NCI-H146 (cell line): ENCODE measurements around the gene GCLC.

Experiments used
- DNase-seq: peaks from one replicate; lab custom pipeline; 2025; lab: John Stamatoyannopoulos, UW

Gene GCLC

DNA sequence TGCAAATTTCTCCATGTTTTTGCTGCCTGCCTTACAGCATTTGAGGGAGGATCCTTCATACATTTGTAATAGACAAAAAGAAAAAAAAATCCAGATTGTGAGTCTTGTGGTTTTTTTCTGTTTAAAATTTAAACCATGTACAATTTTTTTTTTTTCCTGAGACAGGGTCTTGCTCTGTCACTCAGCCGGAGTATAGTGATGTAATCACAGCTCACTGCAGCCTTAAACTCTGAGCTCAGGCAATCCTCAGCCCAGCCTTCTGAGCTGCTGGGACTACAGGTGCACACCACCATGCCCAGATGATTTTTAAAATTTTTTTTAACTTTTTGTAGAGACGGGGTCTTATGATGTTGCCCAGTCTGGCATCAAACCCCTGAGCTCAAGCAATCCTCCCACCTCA, 97.0 kb downstream of the GCLC start:
- DNase-seq: no peak
